Stimulated activated CD4-positive, alpha-beta T cell treated with anti-CD3 and anti-CD28 coated beads, Interleukin-2, amount 100 ng/mL, for 48 hours (primary cell): Measurements from ENCODE around the gene KMT2E.

Experiments
- DNase-seq, 2 donors: peaks; one replicate each; pipeline ENCODE4 v3.0.0-alpha.2; 2020

Gene KMT2E

DNA sequence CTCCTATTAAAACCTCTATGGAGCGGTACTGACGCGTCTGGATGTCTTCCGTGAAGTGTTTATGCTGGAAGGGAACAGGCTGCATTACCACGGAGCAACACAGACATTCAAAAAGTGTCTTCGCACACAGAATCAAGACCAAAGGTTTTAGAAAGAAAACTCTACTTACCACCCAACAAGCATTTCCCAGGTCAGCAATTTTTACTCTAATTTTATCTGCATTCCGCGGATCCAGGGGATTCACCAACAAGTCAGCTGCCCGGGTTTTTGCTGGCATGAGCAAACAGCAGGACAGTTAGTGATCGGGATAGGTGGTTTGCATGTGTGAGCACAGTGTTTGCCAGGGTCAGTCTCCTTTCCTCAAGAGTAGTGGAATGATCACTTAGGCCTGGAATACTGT is 118.8 kb downstream of the KMT2E start:
- DNase-seq: no peak

DNA sequence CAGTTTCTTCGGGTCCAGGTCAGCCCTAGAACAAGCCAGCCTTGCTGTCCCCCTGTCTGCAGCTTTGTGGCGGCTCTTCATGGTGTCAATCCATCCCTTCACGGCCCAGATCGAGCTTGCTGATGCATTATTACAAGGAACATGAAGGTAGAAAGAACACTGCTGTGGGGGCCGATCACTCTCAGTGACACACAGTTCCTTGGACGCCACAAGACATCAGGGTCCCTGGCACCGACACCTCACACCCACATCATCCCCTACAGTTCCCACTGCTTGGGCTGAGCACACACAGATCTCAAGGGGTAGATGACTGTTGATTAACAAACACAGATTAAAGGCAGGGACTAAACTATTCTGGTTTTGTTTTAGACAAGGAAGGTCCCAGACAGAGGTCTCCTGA is 119.4 kb downstream of the KMT2E start:
- DNase-seq: no peak

DNA sequence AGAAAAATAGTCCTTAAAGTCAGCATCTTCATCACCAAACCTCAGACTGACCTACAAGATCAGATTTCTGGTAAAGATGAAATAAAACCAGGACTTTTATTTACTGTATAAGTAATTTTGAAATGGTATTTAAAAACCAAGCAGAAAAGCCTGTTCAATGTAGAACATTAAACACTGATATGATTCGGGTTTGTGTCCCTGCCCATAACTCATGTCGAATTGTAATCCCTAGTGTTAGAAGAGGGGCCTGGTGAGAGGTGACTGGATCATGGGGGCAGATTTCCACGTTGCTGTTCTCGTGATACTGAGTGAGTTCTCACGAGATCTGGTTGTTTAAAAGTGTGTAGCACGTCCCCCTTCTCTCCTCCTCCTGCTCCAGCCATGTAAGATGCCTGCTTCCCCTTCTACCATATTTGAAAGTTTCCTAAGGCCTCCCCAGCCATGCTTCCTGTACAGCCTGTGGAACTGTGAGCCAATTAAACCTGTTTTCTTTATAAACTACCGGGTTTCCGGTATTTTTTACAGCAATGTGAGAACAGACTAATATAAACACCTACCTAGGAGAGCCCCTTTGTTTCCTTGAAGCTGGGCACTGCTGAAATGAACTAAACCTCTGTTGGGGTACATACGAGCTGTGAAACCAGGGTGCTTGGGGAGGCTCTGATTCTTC is 120.1 kb downstream of the KMT2E start:
- no peak for DNase-seq

DNA sequence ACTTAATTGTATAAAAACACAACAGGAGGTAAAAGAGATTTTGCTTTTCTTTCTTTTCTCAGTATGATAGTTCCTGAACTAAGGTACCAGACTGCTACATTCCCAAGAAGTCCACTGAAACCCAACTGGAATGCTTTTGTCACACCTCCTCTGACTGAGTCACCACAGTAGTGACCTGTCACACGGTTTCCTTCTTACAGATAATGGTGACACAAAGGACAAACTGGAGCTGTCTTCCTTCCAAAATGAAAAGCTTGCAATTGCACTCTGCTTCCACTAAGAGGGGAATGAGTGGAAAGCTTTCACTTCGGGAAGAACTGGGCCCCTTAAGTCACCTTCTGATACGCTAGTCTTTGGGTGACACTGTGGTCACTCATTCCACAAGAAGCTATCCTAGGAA is 122.2 kb downstream of the KMT2E start:
- no peak for DNase-seq

DNA sequence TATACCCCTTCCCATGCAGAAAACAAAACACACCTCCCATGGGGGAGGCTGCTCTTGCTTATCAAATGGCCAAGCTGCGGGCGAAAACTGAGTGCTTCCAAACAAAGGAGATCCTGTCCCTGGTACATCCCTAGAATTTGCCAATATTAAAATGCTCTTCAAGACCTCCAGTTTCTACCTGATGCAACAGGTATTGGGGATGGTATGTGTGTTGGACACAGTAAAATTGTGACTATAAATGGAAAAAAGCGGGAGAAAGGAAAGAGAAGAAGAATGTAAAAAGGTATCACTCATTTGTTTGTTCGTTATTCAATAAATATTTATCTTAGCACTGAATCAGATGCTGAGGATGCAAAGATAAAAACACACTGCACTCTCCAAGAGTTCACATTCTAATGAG is 123.9 kb downstream of the KMT2E start:
- no peak for DNase-seq

DNA sequence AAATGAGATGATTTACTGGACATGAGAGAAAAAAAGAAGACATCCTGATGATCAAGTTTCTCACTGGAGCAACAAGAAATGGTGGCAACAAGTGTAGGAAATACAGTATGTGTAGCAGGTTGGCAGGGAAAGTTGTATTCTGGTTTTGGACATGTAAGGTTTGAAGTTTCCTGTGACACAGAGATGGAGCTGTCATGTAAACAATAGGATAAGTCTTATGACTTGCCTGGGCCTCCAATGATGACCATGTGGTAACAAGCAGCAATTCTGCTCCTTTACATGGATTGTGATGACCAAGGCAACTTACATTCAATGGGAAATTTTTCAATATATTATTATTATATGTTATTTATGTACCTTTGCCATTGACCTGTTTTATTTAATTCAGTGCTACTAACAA is 125.4 kb downstream of the KMT2E start:
- DNase-seq: no peak

DNA sequence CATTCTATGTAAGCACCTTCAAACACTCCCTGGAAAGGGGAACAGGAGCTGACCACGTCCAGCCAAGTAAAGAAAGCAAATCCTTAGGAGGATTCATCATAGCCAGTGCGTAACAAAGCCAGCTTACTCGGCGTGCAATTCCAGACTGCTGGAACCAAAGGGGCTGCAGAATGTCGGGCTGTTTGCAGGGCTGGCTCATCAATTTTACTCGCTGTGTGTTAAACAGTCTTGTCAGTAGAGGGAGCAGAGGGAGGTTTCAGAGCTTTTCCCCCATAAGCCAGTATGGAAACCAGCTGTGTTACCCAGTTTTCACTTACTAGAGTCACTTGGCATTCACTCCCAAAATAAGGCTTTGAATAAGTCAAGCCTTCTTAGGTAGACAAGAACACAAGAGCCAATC is 127.1 kb downstream of the KMT2E start:
- DNase-seq: no peak

DNA sequence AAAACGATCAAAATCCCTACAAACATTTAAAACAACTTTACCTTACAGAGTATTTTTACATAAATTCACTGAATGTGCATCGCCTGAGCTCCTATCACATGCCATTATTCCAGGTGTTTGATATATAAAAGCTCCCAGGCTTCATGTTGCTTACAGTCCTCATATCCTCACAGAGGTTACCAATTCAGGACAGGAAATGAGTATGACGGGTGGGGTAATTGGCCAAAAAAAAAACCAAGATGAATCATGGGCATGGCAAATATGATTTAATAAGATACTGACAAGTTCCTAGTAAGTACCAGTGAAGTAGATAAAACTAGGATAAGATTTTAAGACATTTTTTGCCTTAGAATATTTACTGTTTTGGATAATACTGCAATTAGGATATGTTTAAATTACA is 135.8 kb downstream of the KMT2E start:
- no peak for DNase-seq

DNA sequence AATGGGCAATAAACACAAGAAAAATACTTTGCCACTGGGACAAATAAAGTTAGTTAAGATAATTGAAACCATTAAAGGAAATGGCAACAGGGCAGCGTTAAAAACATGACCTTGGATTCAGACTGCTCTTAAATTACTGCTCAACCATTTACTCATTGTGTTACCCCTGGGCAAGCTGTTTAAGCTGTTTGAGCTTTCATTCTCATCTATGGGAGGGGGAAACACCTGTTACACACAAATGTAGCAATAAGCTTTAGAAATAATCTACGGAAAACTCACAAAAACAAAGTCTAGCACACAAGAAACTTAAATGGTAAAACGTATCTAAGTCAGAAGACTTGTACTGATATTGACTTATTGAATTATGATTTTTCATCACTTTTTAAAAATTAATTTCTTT is 137.1 kb downstream of the KMT2E start:
- DNase-seq: no peak

DNA sequence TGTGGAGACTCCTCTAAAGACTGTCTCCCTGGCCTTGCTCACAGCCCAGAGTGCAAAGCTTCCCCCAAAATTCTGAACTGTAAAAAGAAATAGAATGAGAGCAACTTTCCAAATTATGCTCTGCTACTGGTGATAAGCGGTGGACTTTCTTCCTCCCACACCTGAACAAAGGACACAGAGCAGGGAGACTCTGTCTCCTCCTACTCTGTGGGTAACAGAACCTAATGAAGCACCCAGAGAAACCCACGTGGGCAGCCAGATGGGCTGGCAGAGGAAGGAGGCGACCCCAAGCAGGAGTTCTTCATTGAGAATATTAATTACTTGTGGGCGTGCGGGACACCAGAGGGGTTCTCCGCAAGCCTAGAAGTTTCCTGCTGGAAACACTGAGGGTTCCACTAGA is 139.5 kb downstream of the KMT2E start:
- DNase-seq: no peak

DNA sequence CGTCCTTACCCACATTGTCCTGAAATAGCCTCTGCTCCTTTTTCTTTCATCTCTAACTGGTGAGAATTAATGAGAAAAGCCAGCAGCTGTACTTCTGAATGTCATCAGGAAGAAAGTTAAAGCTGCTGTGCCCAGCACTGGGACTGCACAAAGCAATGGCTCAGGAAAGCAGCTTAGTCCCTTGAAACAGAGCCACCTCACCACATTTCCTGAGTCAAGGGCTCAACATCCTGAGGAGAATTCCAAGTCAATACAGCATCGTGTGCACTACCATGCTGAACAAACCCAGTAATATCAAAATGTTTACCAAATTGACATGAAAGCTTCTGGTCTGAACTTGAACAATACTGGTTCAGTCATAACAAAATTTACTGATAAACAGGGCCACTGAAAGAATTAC is 140.1 kb downstream of the KMT2E start:
- no peak for DNase-seq

DNA sequence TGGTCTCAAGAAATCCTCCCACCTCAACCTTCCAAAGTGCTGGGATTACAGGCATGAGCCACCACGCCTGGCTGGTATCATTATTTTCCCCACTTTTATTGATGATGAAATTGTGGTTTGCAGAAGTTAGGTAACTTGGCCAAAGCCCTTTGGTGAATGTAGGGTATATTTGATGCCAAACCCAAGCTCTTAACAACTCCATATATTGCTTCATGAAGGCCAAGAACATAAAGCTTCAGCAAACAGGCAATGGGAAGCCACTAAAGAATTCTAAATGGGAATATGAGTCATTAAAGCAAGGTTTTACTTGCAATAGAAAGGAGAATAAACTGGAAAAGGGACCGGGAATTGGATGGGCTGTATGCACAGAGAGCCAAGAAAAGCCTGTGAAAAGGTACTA is 142.7 kb downstream of the KMT2E start:
- DNase-seq: no peak

DNA sequence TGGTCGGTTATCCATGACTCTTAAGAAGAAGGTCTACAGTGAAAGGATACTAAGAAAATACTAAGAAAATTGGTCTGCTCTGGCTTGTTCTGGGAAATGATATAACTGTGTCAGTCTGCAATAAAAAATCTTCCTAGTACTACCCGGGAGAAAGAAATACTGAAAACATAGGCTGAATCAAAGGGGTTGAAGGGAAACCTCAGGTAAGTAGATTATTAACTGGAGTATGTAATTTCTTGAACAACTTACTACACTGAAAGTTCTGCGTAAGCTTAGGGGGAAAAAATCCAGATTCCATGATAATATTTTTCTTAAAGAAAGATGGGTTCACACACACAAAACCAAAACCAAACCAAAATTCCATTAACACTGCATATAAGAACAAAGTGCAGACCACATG is 143.3 kb downstream of the KMT2E start:
- DNase-seq: no peak

DNA sequence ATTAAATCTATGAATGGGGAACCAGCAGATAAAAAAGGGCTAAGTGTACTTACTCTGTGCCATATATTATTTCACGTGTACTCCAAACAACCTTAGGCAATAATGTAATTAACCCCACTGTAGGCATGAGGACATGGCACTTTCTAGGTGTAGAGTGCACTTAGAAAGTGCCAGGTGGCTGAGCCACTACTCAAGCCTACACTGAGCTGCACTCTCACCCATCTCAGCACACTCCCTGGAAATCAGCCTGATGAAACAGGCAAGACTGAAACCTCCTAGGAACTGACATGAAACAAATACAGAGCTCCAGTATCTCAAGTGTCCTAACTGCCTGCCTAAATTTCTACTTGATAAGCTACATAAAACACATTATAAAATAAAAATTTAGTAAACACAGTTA is 147.4 kb downstream of the KMT2E start:
- DNase-seq: no peak
